ENCODE data around the gene NLGN1. TPM values are rescaled to one million over a fixed set of nuclear protein-coding genes. Genes with fewer than 3 reads are reported as not detected.

NLGN1 gene
- total RNA-seq, 1 donor from 2014 or later: not detected

- Mint-ChIP-seq H3K4me1 (ENCODE audit: low read depth) (no peaks in the 10 kb centered on the region), H3K36me3 (ENCODE audit: low read depth) (no peaks in the 10 kb centered on the region), H3K4me3 (ENCODE audit: unreplicated experiment) (no peak overlapping the region), H3K27ac (ENCODE audit: unreplicated experiment) (no peak overlapping the region), H3K9me3 (ENCODE audit: low read depth) (no peaks in the 10 kb centered on the region), H3K27me3 (ENCODE audit: low read depth) (peaks cover 2% of the 10 kb centered on the region)
- no peak for DNase-seq (ENCODE audit: low spot score)
- TF ChIP-seq CTCF (IDR thresholded peaks at IDR 0.05): no peak
These were observed 603.1 kb downstream of the NLGN1 start for GRCh38 chr3:174000675-174001074.

- Mint-ChIP-seq H3K36me3 (ENCODE audit: low read depth) (no peaks in the 10 kb centered on the region), H3K9me3 (ENCODE audit: low read depth) (no peaks in the 10 kb centered on the region), H3K27ac (ENCODE audit: unreplicated experiment) (no peak overlapping the region), H3K4me3 (ENCODE audit: unreplicated experiment) (no peak overlapping the region), H3K27me3 (ENCODE audit: low read depth) (peaks cover 5% of the 10 kb centered on the region), H3K4me1 (ENCODE audit: low read depth) (no peaks in the 10 kb centered on the region)
- DNase-seq (ENCODE audit: low spot score): no peak
- peak; percentile 52 for TF ChIP-seq CTCF (IDR thresholded peaks at IDR 0.05)
These were observed 605.0 kb downstream of the NLGN1 start for GRCh38 chr3:174002543-174002942.

- H3K4me1 Mint-ChIP-seq (ENCODE audit: low read depth): no peaks in the 10 kb centered on the region
- no peak overlapping the region for H3K27ac Mint-ChIP-seq (ENCODE audit: unreplicated experiment)
- H3K9me3 Mint-ChIP-seq (ENCODE audit: low read depth): no peaks in the 10 kb centered on the region
- no peak overlapping the region for H3K4me3 Mint-ChIP-seq (ENCODE audit: unreplicated experiment)
- DNase-seq (ENCODE audit: low spot score): no peak
- H3K27me3 Mint-ChIP-seq (ENCODE audit: low read depth): peaks cover 5% of the 10 kb centered on the region
- H3K36me3 Mint-ChIP-seq (ENCODE audit: low read depth): no peaks in the 10 kb centered on the region
- TF ChIP-seq CTCF (IDR thresholded peaks at IDR 0.05): no peak
These were observed 613.4 kb downstream of the NLGN1 start for GRCh38 chr3:174010907-174011306.

GRCh38 chr3:174016186-174016585 is 618.6 kb downstream of the NLGN1 start:
- Mint-ChIP-seq H3K4me1 (ENCODE audit: low read depth) (no peaks in the 10 kb centered on the region), H3K27ac (ENCODE audit: unreplicated experiment) (no peak overlapping the region), H3K4me3 (ENCODE audit: unreplicated experiment) (no peak overlapping the region), H3K9me3 (ENCODE audit: low read depth) (no peaks in the 10 kb centered on the region), H3K27me3 (ENCODE audit: low read depth) (peaks cover 5% of the 10 kb centered on the region), H3K36me3 (ENCODE audit: low read depth) (no peaks in the 10 kb centered on the region)
- no peak for TF ChIP-seq CTCF (IDR thresholded peaks at IDR 0.05)
- no peak for DNase-seq (ENCODE audit: low spot score)

GRCh38 chr3:174020156-174020555 is 622.6 kb downstream of the NLGN1 start:
- Mint-ChIP-seq H3K9me3 (ENCODE audit: low read depth) (no peaks in the 10 kb centered on the region), H3K4me1 (ENCODE audit: low read depth) (no peaks in the 10 kb centered on the region), H3K27me3 (ENCODE audit: low read depth) (peaks cover 3% of the 10 kb centered on the region), H3K4me3 (ENCODE audit: unreplicated experiment) (no peak overlapping the region), H3K36me3 (ENCODE audit: low read depth) (no peaks in the 10 kb centered on the region), H3K27ac (ENCODE audit: unreplicated experiment) (no peak overlapping the region)
- TF ChIP-seq CTCF (IDR thresholded peaks at IDR 0.05): no peak
- DNase-seq (ENCODE audit: low spot score): no peak
